H1 (cell line): ENCODE results near the gene SV2B. TPM values are rescaled to one million over a fixed set of nuclear protein-coding genes. Genes with fewer than 3 reads are reported as not detected.

Experiments used
- CTCF ChIA-PET: fragments of 300-600 bp; sonication (Branson Sonifier 250); formaldehyde crosslinking; loops from one replicate; lab custom pipeline; 2021; ENCODE audit not compliant: partially characterized antibody; lab: Charles Lee
- POLR2A ChIA-PET: fragments of 300-600 bp; sonication (Branson Sonifier 250); formaldehyde crosslinking; loops from one replicate; lab custom pipeline; 2021; ENCODE audit warnings: inconsistent platforms; ENCODE audit not compliant: partially characterized antibody; lab: Charles Lee
- DNase-seq, 2 experiments: peaks; one replicate each; pipeline versions ENCODE4 v3.0.0 to v3.0.0-alpha.2; 2010 to 2022; ENCODE audit warnings: low spot score in 2 of 2, low read depth in 1 of 2, mixed read lengths in 1 of 2
- FAIRE-seq: peaks from 2 replicates; lab custom pipeline; 2011; peaks lifted over from hg19 to GRCh38; lab: Jason Lieb, UNC
- H2AFZ ChIP-seq: 2 replicates; pipeline ENCODE4 v1.8.1; 2012; ENCODE audit warnings: low read length, inconsistent platforms
- H2AK5ac ChIP-seq: 2 replicates; pipeline ENCODE4 v1.6.1; 2013; ENCODE audit warnings: low read depth, low read length
- H2BK120ac ChIP-seq: replicated peaks from 2 replicates; pipeline ENCODE3; 2013; ENCODE audit warnings: low read depth, low read length, inconsistent platforms
- H2BK12ac ChIP-seq: 2 replicates; pipeline ENCODE4 v1.6.1; 2013; ENCODE audit warnings: low read depth, low read length
- H2BK15ac ChIP-seq: 2 replicates; pipeline ENCODE4 v1.6.1; 2013; ENCODE audit warnings: low read length
- H2BK20ac ChIP-seq: 2 replicates; pipeline ENCODE4 v1.6.1; 2013; ENCODE audit warnings: low read length
- H2BK5ac ChIP-seq: 2 replicates; pipeline ENCODE4 v1.6.1; 2013; ENCODE audit warnings: low read depth, low read length
- H3K14ac ChIP-seq: 2 replicates; pipeline ENCODE4 v1.6.1; 2013; ENCODE audit warnings: inconsistent platforms; ENCODE audit not compliant: insufficient read length
- H3K18ac ChIP-seq: 2 replicates; pipeline ENCODE4 v1.6.1; 2013; ENCODE audit warnings: low read length; ENCODE audit errors: extremely low read depth
- H3K23ac ChIP-seq: 2 replicates; pipeline ENCODE4 v1.6.1; 2013; ENCODE audit warnings: inconsistent platforms; ENCODE audit not compliant: insufficient read length
- H3K23me2 ChIP-seq: 2 replicates; pipeline ENCODE4 v1.6.1; 2013; ENCODE audit warnings: low read depth, low read length
- H3K27ac ChIP-seq: 2 replicates; pipeline ENCODE4 v1.6.1; 2011; ENCODE audit warnings: low read depth, low read length, inconsistent platforms
- H3K27me3 ChIP-seq, 4 experiments: replicated peaks in 1 of 4; 1 replicate in 1 of 4; 2 replicates in 3 of 4; pipeline versions ENCODE4 v1.6.1 to v1.8.1; 2011 to 2013; ENCODE audit warnings: low read length in 3 of 4, mild to moderate bottlenecking in 3 of 4, inconsistent platforms in 2 of 4, mixed read lengths in 2 of 4, moderate library complexity in 1 of 4; ENCODE audit not compliant: control insufficient read depth in 3 of 4, insufficient read depth in 3 of 4; ENCODE audit errors: extremely low read depth in 1 of 4
- H3K36me3 ChIP-seq, 4 experiments: 2 replicates each; pipeline versions ENCODE4 v1.6.1 to v1.8.1; 2011 to 2013; ENCODE audit warnings: mild to moderate bottlenecking in 4 of 4, low read length in 3 of 4, moderate library complexity in 2 of 4, control low read depth in 1 of 4, inconsistent platforms in 1 of 4; ENCODE audit not compliant: insufficient read depth in 4 of 4, control insufficient read depth in 2 of 4
- H3K4ac ChIP-seq: replicated peaks from 2 replicates; pipeline ENCODE3; 2013; ENCODE audit warnings: low read length, low read depth, mixed read lengths, inconsistent platforms; ENCODE audit not compliant: insufficient read length
- H3K4me1 ChIP-seq, 4 experiments: replicated peaks in 1 of 4; 1 replicate in 1 of 4; 2 replicates in 3 of 4; pipeline versions ENCODE4 v1.6.1 to v1.8.1; 2011 to 2013; ENCODE audit warnings: low read length in 3 of 4, inconsistent platforms in 2 of 4, mixed read lengths in 1 of 4; ENCODE audit not compliant: insufficient read depth in 4 of 4, control insufficient read depth in 3 of 4
- H3K4me2 ChIP-seq, 2 experiments: 2 replicates each; pipeline versions ENCODE4 v1.6.1 to v1.8.1; 2011 to 2013; ENCODE audit warnings: low read depth in 2 of 2, low read length in 2 of 2, control low read depth in 1 of 2, inconsistent platforms in 1 of 2, mild to moderate bottlenecking in 1 of 2; ENCODE audit not compliant: insufficient read depth in 1 of 2
- H3K4me3 ChIP-seq, 4 experiments: fragments of 200-600, 300-600 bp in 1 of 4; sonication (generic), shearing (Covaris generic), sonication (Bioruptor Twin) in 1 of 4; 2 replicates each; pipeline versions ENCODE4 v1.5.1 to v1.8.1; 2011 to 2016; ENCODE audit warnings: low read length in 4 of 4, low read depth in 3 of 4, control low read depth in 2 of 4, inconsistent platforms in 2 of 4, mild to moderate bottlenecking in 2 of 4, mixed read lengths in 1 of 4, moderate library complexity in 1 of 4; ENCODE audit not compliant: insufficient read depth in 2 of 4; ENCODE audit errors: extremely low read depth in 1 of 4
- H3K56ac ChIP-seq: replicated peaks from 2 replicates; pipeline ENCODE3; 2013; ENCODE audit warnings: low read depth, mild to moderate bottlenecking, mixed read lengths, low read length, inconsistent platforms; ENCODE audit not compliant: insufficient read length
- H3K79me1 ChIP-seq: 2 replicates; pipeline ENCODE4 v1.6.1; 2013; ENCODE audit warnings: low read depth, low read length, control low read depth
- H3K79me2 ChIP-seq, 2 experiments: 2 replicates each; pipeline versions ENCODE4 v1.6.1 to v1.8.1; 2012 to 2013; ENCODE audit warnings: low read length in 2 of 2, mild to moderate bottlenecking in 2 of 2, inconsistent platforms in 1 of 2; ENCODE audit not compliant: insufficient read depth in 2 of 2, control insufficient read depth in 1 of 2
- H3K9ac ChIP-seq, 4 experiments: replicated peaks in 1 of 4; 1 replicate in 1 of 4; 2 replicates in 3 of 4; pipeline versions ENCODE4 v1.6.1 to v1.8.1; 2011 to 2013; ENCODE audit warnings: low read depth in 3 of 4, low read length in 3 of 4, control low read depth in 2 of 4, mild to moderate bottlenecking in 2 of 4, moderate library complexity in 2 of 4, inconsistent platforms in 1 of 4; ENCODE audit errors: extremely low read depth in 1 of 4
- H3K9me3 ChIP-seq, 2 experiments: 2 replicates each; pipeline versions ENCODE4 v1.6.1 to v1.8.1; 2012 to 2013; ENCODE audit warnings: mild to moderate bottlenecking in 2 of 2, moderate library complexity in 2 of 2, control low read depth in 1 of 2, inconsistent platforms in 1 of 2, low read depth in 1 of 2, low read length in 1 of 2, mixed read lengths in 1 of 2; ENCODE audit not compliant: insufficient read depth in 2 of 2
- H4K20me1 ChIP-seq, 2 experiments: replicated peaks in 1 of 2; 2 replicates each; pipeline versions ENCODE3 to v1.8.1; 2011 to 2013; ENCODE audit warnings: inconsistent platforms in 2 of 2, low read length in 2 of 2, mild to moderate bottlenecking in 1 of 2; ENCODE audit not compliant: insufficient read depth in 2 of 2, control insufficient read depth in 1 of 2
- H4K5ac ChIP-seq: 2 replicates; pipeline ENCODE4 v1.6.1; 2013; ENCODE audit warnings: low read length, low read depth, mixed read lengths, inconsistent platforms; ENCODE audit not compliant: insufficient read length
- H4K8ac ChIP-seq: 2 replicates; pipeline ENCODE4 v1.8.0; 2013; ENCODE audit warnings: mild to moderate bottlenecking, moderate library complexity, low read length, inconsistent platforms; ENCODE audit not compliant: insufficient read depth; ENCODE audit errors: extremely low read depth
- H4K91ac ChIP-seq: replicated peaks from 2 replicates; pipeline ENCODE3; 2013; ENCODE audit warnings: low read length, mixed read lengths, inconsistent platforms; ENCODE audit not compliant: insufficient read length
- ATF3 ChIP-seq: IDR thresholded peaks from 2 replicates; pipeline ENCODE4 v1.6.1; 2011; ENCODE audit warnings: low read depth, mild to moderate bottlenecking, low read length; ENCODE audit not compliant: insufficient read depth
- CEBPB ChIP-seq: IDR thresholded peaks from 2 replicates; pipeline ENCODE4 v1.6.1; 2012; ENCODE audit warnings: low read depth, low read length
- CTBP2 ChIP-seq: IDR thresholded peaks from 2 replicates; pipeline ENCODE4 v1.7.0; 2011; ENCODE audit warnings: borderline replicate concordance, mild to moderate bottlenecking, moderate library complexity, mixed read lengths, low read length; ENCODE audit not compliant: insufficient read depth, insufficient read length
- FOSL1 ChIP-seq: IDR thresholded peaks from 2 replicates; pipeline ENCODE4 v1.6.1; 2011; ENCODE audit warnings: mild to moderate bottlenecking, low read depth, low read length, moderate library complexity; ENCODE audit not compliant: insufficient read depth
- JUN ChIP-seq: IDR thresholded peaks from 2 replicates; pipeline ENCODE4 v1.6.1; 2011; ENCODE audit warnings: low read depth, mild to moderate bottlenecking, improper control_type of control experiment, low read length
- JUND ChIP-seq: IDR thresholded peaks from 2 replicates; pipeline ENCODE4 v1.6.1; 2011; ENCODE audit warnings: mild to moderate bottlenecking, improper control_type of control experiment, low read length
- KDM4A ChIP-seq: IDR thresholded peaks from one replicate; pipeline ENCODE4 v1.7.1; 2012; ENCODE audit warnings: low read depth, mild to moderate bottlenecking, moderate library complexity, low read length, inconsistent platforms; ENCODE audit not compliant: severe bottlenecking
- KDM5A ChIP-seq: fragments of 200-600 bp; IDR thresholded peaks from 2 replicates; pipeline ENCODE4 v1.7.1; 2012; ENCODE audit warnings: mild to moderate bottlenecking, low read length, inconsistent platforms, mixed read lengths
- MAFK ChIP-seq: IDR thresholded peaks from 2 replicates; pipeline ENCODE4 v1.6.1; 2012; ENCODE audit warnings: low read depth, mild to moderate bottlenecking, improper control_type of control experiment, low read length
- RBBP5 ChIP-seq: IDR thresholded peaks from 2 replicates; pipeline ENCODE4 v1.7.1; 2012; ENCODE audit warnings: low read depth, mild to moderate bottlenecking, inconsistent platforms, low read length, moderate library complexity, borderline replicate concordance
- SP2 ChIP-seq: IDR thresholded peaks from 2 replicates; pipeline ENCODE4 v1.6.1; 2012; ENCODE audit warnings: mild to moderate bottlenecking, low read length, inconsistent platforms
- TBP ChIP-seq: IDR thresholded peaks from 2 replicates; pipeline ENCODE4 v1.6.1; 2011; ENCODE audit warnings: low read depth, low read length, improper control_type of control experiment
- USF2 ChIP-seq: IDR thresholded peaks from 2 replicates; pipeline ENCODE4 v1.6.1; 2011; ENCODE audit warnings: low read length, improper control_type of control experiment
- WGBS, 2 experiments: shearing (Covaris generic) in 1 of 2; methylation state at CpG; one replicate each; pipeline versions ENCODE4 v1.1.6 to v1.1.7; 2013 to 2015; ENCODE audit warnings: low lambda C conversion rate in 2 of 2, mixed read lengths in 2 of 2, inconsistent platforms in 1 of 2, low coverage in 1 of 2, missing lambda C conversion rate in 1 of 2; ENCODE audit not compliant: insufficient replicate concordance in 2 of 2, insufficient coverage in 1 of 2, insufficient read length in 1 of 2; ENCODE audit errors: extremely low coverage in 1 of 2, missing lambda C conversion rate in 1 of 2; 5-methylcytosine and 5-hydroxymethylcytosine counted together
- polyA plus RNA-seq, 7 experiments: library from polyadenylated mRNA; depleted of rRNA in 3 of 7; stranded (reverse) in 5 of 7; unstranded in 2 of 7; fragments of >200 nt in 5 of 7; fragments of 200-250 nt in 2 of 7; gene quantifications; 1 replicate in 5 of 7; 2 replicates in 1 of 7; 4 replicates in 1 of 7; pipeline versions ENCODE4 v1.2.1 to v1.2.3, GENCODE V29; 2011 to 2013; ENCODE audit warnings: missing spikeins in 2 of 7, mixed read lengths in 2 of 7
- total RNA-seq: library from RNA; stranded (reverse); fragmentation: NEBNext Ultra II Directional; extraction: Animal tissue kit (Norgen Biotek cat#: 25700); gene quantifications from 2 replicates; pipeline ENCODE4 v1.2.1, GENCODE V29; 2021

The SV2B gene
- total and polyA plus RNA-seq, 2 of the 8 experiments (the other 6 are each of a cell fraction or from before 2014, with no cell fraction given), result 0.09 to 0.20 TPM

- no peak overlapping the region for H2AK5ac ChIP-seq
- no peak overlapping the region for H2BK120ac ChIP-seq
- no peaks in the 10 kb centered on the region for H3K23me2 ChIP-seq
- no peak overlapping the region for H2BK5ac ChIP-seq
- H3K36me3 ChIP-seq, result no peaks in the 10 kb centered on the region
- H3K79me1 ChIP-seq, result no peaks in the 10 kb centered on the region
- no peak overlapping the region for H3K4me2 ChIP-seq
- no peak overlapping the region for H4K8ac ChIP-seq
- no peak overlapping the region for H2AFZ ChIP-seq
- no peak overlapping the region for H4K91ac ChIP-seq
- H3K27ac ChIP-seq, result no peak overlapping the region
- no peak overlapping the region for H2BK12ac ChIP-seq
- H2BK20ac ChIP-seq, result no peak overlapping the region
- peaks cover 9 to 11% of the 10 kb centered on the region in 2 experiments; a peak in 3 of 4 replicates for H3K9me3 ChIP-seq
- no peak overlapping the region for H3K14ac ChIP-seq
- no peak overlapping the region for H3K4ac ChIP-seq
- no peak overlapping the region for H3K56ac ChIP-seq
- no peak overlapping the region for H3K9ac ChIP-seq
- H3K27me3 ChIP-seq, result peaks cover 0 to 2% (median 0%) of the 10 kb centered on the region in 4 experiments; a peak in 1 of 7 replicates
- no peak overlapping the region for H3K18ac ChIP-seq
- H2BK15ac ChIP-seq, result no peak overlapping the region
- WGBS, 2 experiments, result 79% methylated on average over 1 of the region's 1 CpG; no CpG with 5 or more reads in 1 of the 2 experiments
- FAIRE-seq, result no peak
- no peak for DNase-seq
- ChIA-PET POLR2A (no interaction called here), CTCF (interaction anchor here (0.7 to 2.2 kb wide), 4 partner anchors 8 to 558 kb away, joined by 3 to 7 read pairs (median 4); no protein-coding TSS in a partner anchor)
- H4K5ac ChIP-seq, result no peak overlapping the region
- no peak overlapping the region for H3K23ac ChIP-seq
- no peaks in the 10 kb centered on the region for H3K79me2 ChIP-seq
- no peaks in the 10 kb centered on the region for H4K20me1 ChIP-seq
- H3K4me1 ChIP-seq, result peaks cover 0 to 2% (median 0%) of the 10 kb centered on the region in 4 experiments; a peak in 1 of 7 replicates
- no peak overlapping the region for H3K4me3 ChIP-seq
- TF ChIP-seq CTBP2 (no peak), KDM5A (no peak), KDM4A (no peak), USF2 (no peak), CEBPB (no peak), ATF3 (no peak), SP2 (no peak), JUN (no peak), TBP (no peak), RBBP5 (no peak), MAFK (no peak), JUND (no peak), FOSL1 (no peak)
Measured at GRCh38 chr15:91294344-91294743, 194.3 kb downstream of the SV2B start.
